ENCODE data around the gene DGKD.

DNA sequence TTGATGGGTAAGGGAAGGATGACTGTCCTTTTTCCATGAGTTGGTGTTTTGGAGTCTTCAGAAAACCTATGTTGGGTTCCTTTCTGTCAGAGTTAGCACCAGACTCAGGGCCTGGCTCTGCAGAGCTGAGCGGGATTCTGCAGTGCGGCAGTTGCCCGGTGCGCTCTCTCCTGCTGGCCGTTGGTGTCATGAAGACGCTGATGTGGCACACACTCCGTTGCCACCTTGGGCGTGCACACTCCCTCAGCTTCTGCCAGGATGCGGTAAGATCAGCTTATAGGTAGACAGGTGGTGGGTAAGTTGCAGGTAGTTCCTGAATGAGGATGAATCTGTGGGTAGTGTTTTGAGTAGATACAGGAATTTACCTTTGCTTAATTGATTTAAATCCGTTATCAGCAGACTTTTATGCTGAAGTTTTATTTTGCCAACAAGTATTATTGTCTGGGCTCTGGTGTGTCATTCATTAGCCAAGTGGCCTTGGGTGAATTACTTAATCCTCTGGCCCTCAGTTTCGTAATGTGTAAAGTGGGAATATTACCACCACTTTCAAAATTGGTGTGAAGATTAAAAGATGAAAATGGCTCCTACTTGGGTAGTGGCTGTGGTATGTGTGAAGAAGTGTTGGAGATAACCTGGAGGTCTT, 26.8 kb downstream of the DGKD start:
- TF ChIP-seq POLR2AphosphoS5 (IDR thresholded peaks at IDR 0.05; ENCODE audit: low read depth, low read length): no peak
- no peak for TF ChIP-seq TAF1 (IDR thresholded peaks at IDR 0.05; ENCODE audit: low read depth, low read length)
- TF ChIP-seq POLR2A (IDR thresholded peaks at IDR 0.05; ENCODE audit: low read depth, low read length): no peak

Data from GM12891 (cell line).